HepG2 (cell line): ENCODE measurements around the gene PLXDC2.

ENCODE experiments used
- CREB1 ChIP-seq, 2 experiments: fragments of 450-650 bp in 1 of 2; IDR thresholded peaks; 2 replicates each; pipeline ENCODE4 v1.6.1; 2016 to 2017; ENCODE audit warnings: control low read depth in 1 of 2, mild to moderate bottlenecking in 1 of 2, missing compliant biosample characterization in 1 of 2, missing genetic modification characterization in 1 of 2
- CREM ChIP-seq, 2 experiments: sonication (generic) in 1 of 2; formaldehyde crosslinking in 1 of 2; IDR thresholded peaks; 2 replicates each; pipeline versions ENCODE4 v1.4.0 to v1.6.1; 2016 to 2020; ENCODE audit warnings: antibody characterized with exemption in 1 of 2, mild to moderate bottlenecking in 1 of 2, missing genetic modification reagents in 1 of 2
- GABPB1 ChIP-seq: IDR thresholded peaks from 2 replicates; pipeline ENCODE4 v1.6.1; 2016; ENCODE audit warnings: mild to moderate bottlenecking, missing genetic modification reagents, moderate library complexity, missing compliant biosample characterization
- PHF21A ChIP-seq: sonication (generic); formaldehyde crosslinking; IDR thresholded peaks from 2 replicates; pipeline ENCODE4 v1.5.0; 2020; ENCODE audit warnings: mild to moderate bottlenecking, missing genetic modification reagents
- SAP130 ChIP-seq: IDR thresholded peaks from 2 replicates; pipeline ENCODE4 v1.6.1; 2016; ENCODE audit warnings: low read depth
- ZNF224 ChIP-seq: sonication (generic); formaldehyde crosslinking; IDR thresholded peaks from 2 replicates; pipeline ENCODE4 v1.5.0; 2020; ENCODE audit warnings: mild to moderate bottlenecking, missing genetic modification reagents
- ZNF274 ChIP-seq: sonication (generic); formaldehyde crosslinking; IDR thresholded peaks from 2 replicates; pipeline ENCODE4 v1.5.1; 2020; ENCODE audit warnings: mild to moderate bottlenecking, missing genetic modification reagents
- ZNF660 ChIP-seq: sonication (generic); formaldehyde crosslinking; IDR thresholded peaks from 2 replicates; pipeline ENCODE4 v1.5.1; 2020; ENCODE audit warnings: mild to moderate bottlenecking, low read depth, missing genetic modification reagents, borderline replicate concordance
- TF ChIP-seq, protein P1 (sequence below): sonication (generic); formaldehyde crosslinking; IDR thresholded peaks from 2 replicates; pipeline ENCODE4 v1.4.0; 2020; ENCODE audit warnings: missing genetic modification reagents
- TF ChIP-seq, protein P2 (sequence below): sonication (generic); formaldehyde crosslinking; IDR thresholded peaks from 2 replicates; pipeline ENCODE4 v1.9.0; 2021; ENCODE audit warnings: missing genetic modification reagents, borderline replicate concordance
- TF ChIP-seq, protein P3 (sequence below), 2 experiments: fragments of 450-650 bp in 1 of 2; sonication (generic) in 1 of 2; formaldehyde crosslinking; IDR thresholded peaks; 2 replicates each; pipeline versions ENCODE4 v1.5.0 to v1.8.0; 2020 to 2022; ENCODE audit warnings: mild to moderate bottlenecking in 1 of 2, missing genetic modification reagents in 1 of 2
- TF ChIP-seq, protein P4 (sequence below): sonication (generic); formaldehyde crosslinking; IDR thresholded peaks from 2 replicates; pipeline ENCODE4 v1.4.0; 2020; ENCODE audit warnings: missing genetic modification reagents
- TF ChIP-seq, protein P5 (sequence below): sonication (generic); formaldehyde crosslinking; IDR thresholded peaks from 2 replicates; pipeline ENCODE4 v1.5.0; 2020; ENCODE audit warnings: mild to moderate bottlenecking, missing genetic modification reagents

DNA sequence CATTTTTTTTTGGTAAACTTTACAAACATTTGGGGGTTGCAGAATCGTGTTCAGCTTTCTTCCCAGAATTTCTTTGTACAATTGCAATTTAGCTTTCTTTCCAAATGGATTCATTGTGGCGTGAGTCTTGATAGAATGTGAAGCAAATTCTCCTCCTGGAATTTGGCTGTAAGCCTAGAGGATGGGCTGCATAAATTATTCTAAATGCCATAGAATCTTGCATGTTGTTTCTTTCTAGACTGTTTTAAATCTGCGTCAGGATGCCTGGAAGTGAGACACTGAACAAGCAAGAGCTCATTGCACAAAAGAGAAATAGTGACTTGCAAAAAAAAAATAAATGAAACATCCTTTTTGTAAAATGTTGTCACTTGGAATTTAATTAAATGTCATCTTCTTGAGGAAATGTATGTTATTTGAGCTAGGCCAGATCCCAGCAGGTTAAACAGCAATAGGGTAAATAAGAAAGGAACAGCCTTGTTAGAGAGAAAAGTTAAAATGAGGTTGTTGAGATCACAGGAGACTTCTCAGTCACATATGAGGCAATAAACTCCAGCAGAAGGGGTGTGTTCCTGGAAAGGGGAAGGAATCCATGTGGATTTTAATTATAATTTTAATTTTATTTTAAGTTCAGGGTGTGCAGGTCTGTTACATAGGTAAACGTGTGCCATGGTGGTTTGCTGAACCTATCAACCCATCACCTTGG is 483.0 kb downstream of the PLXDC2 start:
- TF ChIP-seq, protein P1, sequence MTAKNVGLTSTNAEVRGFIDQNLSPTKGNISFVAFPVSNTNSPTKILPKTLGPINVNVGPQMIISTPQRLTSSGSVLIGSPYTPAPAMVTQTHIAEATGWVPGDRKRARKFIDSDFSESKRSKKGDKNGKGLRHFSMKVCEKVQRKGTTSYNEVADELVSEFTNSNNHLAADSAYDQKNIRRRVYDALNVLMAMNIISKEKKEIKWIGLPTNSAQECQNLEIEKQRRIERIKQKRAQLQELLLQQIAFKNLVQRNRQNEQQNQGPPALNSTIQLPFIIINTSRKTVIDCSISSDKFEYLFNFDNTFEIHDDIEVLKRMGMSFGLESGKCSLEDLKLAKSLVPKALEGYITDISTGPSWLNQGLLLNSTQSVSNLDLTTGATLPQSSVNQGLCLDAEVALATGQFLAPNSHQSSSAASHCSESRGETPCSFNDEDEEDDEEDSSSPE (CRISPR knock-in tag): no peak
- TF ChIP-seq PHF21A (CRISPR knock-in tag) (no peak), SAP130 (CRISPR knock-in tag) (no peak), CREM (IDR thresholded peaks at IDR 0.05) (no peak), CREM (CRISPR knock-in tag; IDR thresholded peaks at IDR 0.05) (no peak), GABPB1 (CRISPR knock-in tag) (no peak), ZNF274 (CRISPR knock-in tag) (no peak), ZNF660 (CRISPR knock-in tag) (no peak), ZNF224 (CRISPR knock-in tag) (no peak), CREB1 (IDR thresholded peaks at IDR 0.05) (no peak), CREB1 (CRISPR knock-in tag; IDR thresholded peaks at IDR 0.05) (no peak)
- TF ChIP-seq, protein P2, sequence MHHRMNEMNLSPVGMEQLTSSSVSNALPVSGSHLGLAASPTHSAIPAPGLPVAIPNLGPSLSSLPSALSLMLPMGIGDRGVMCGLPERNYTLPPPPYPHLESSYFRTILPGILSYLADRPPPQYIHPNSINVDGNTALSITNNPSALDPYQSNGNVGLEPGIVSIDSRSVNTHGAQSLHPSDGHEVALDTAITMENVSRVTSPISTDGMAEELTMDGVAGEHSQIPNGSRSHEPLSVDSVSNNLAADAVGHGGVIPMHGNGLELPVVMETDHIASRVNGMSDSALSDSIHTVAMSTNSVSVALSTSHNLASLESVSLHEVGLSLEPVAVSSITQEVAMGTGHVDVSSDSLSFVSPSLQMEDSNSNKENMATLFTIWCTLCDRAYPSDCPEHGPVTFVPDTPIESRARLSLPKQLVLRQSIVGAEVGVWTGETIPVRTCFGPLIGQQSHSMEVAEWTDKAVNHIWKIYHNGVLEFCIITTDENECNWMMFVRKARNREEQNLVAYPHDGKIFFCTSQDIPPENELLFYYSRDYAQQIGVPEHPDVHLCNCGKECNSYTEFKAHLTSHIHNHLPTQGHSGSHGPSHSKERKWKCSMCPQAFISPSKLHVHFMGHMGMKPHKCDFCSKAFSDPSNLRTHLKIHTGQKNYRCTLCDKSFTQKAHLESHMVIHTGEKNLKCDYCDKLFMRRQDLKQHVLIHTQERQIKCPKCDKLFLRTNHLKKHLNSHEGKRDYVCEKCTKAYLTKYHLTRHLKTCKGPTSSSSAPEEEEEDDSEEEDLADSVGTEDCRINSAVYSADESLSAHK (CRISPR knock-in tag): no peak
- TF ChIP-seq, protein P3, sequence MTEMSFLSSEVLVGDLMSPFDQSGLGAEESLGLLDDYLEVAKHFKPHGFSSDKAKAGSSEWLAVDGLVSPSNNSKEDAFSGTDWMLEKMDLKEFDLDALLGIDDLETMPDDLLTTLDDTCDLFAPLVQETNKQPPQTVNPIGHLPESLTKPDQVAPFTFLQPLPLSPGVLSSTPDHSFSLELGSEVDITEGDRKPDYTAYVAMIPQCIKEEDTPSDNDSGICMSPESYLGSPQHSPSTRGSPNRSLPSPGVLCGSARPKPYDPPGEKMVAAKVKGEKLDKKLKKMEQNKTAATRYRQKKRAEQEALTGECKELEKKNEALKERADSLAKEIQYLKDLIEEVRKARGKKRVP (CRISPR knock-in tag; IDR thresholded peaks at IDR 0.05): no peak
- TF ChIP-seq, protein P4, sequence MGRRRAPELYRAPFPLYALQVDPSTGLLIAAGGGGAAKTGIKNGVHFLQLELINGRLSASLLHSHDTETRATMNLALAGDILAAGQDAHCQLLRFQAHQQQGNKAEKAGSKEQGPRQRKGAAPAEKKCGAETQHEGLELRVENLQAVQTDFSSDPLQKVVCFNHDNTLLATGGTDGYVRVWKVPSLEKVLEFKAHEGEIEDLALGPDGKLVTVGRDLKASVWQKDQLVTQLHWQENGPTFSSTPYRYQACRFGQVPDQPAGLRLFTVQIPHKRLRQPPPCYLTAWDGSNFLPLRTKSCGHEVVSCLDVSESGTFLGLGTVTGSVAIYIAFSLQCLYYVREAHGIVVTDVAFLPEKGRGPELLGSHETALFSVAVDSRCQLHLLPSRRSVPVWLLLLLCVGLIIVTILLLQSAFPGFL: no peak
- TF ChIP-seq, protein P5, sequence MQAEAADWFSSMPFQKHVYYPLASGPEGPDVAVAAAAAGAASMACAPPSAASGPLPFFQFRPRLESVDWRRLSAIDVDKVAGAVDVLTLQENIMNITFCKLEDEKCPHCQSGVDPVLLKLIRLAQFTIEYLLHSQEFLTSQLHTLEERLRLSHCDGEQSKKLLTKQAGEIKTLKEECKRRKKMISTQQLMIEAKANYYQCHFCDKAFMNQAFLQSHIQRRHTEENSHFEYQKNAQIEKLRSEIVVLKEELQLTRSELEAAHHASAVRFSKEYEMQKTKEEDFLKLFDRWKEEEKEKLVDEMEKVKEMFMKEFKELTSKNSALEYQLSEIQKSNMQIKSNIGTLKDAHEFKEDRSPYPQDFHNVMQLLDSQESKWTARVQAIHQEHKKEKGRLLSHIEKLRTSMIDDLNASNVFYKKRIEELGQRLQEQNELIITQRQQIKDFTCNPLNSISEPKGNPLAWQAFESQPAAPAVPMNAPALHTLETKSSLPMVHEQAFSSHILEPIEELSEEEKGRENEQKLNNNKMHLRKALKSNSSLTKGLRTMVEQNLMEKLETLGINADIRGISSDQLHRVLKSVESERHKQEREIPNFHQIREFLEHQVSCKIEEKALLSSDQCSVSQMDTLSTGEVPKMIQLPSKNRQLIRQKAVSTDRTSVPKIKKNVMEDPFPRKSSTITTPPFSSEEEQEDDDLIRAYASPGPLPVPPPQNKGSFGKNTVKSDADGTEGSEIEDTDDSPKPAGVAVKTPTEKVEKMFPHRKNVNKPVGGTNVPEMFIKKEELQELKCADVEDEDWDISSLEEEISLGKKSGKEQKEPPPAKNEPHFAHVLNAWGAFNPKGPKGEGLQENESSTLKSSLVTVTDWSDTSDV (CRISPR knock-in tag): no peak
